Tibial artery (tissue), 4 donors: Measurements from ENCODE around the gene AKR1C1.
"Not testable (repeated sequence)": the region's sequence is repeated elsewhere in the genome, so short reads cannot be mapped to it uniquely, and the experiment has no call there.

Experiments
- DNase-seq, 2 donors: peaks; one replicate each; pipeline ENCODE4 v3.0.0-alpha.2; 2019
- H3K27ac ChIP-seq, 2 donors: fragments of 200-600 bp; sonication (generic) in 1 of 2; 1 replicate in 1 of 2; 2 replicates in 1 of 2; pipeline ENCODE4 v1.5.1; 2018 to 2019; ENCODE audit warnings: mild to moderate bottlenecking in 1 of 2
- H3K27me3 ChIP-seq, 2 donors: fragments of 200-600 bp; sonication (generic) in 1 of 2; one replicate each; pipeline versions ENCODE4 v1.5.1 to v1.6.0; 2016 to 2019
- H3K36me3 ChIP-seq, 3 donors: fragments of 200-600 bp; sonication (generic) in 2 of 3; one replicate each; pipeline ENCODE4 v1.5.1; 2016 to 2019; ENCODE audit warnings: mild to moderate bottlenecking in 2 of 3
- H3K4me1 ChIP-seq, 4 donors: fragments of 200-600 bp; sonication (generic) in 2 of 4; 1 replicate in 3 of 4; 2 replicates in 1 of 4; pipeline ENCODE4 v1.5.1; 2016 to 2019
- H3K4me3 ChIP-seq, 2 donors: fragments of 200-600 bp; sonication (generic) in 1 of 2; 1 replicate in 1 of 2; 2 replicates in 1 of 2; pipeline ENCODE4 v1.5.1; 2018 to 2019; ENCODE audit warnings: mild to moderate bottlenecking in 2 of 2
- H3K9me3 ChIP-seq, 3 donors: fragments of 200-600 bp; sonication (generic) in 1 of 3; one replicate each; pipeline ENCODE4 v1.5.1; 2016 to 2019
- intact Hi-C: fragments of 100-400 bp; cut with DNase I; formaldehyde crosslinking; loops from one replicate; pipeline ENCODE4 v1.15.0; 2023; ENCODE audit warnings: low total_unique reads
- TF ChIP-seq, protein P1 (sequence below), 2 experiments: fragments of 200-600 bp in 1 of 2; fragments of 450-650 bp in 1 of 2; IDR thresholded peaks; one replicate each; pipeline ENCODE4 v1.5.1; 2017 to 2019; ENCODE audit warnings: antibody characterized with exemption in 2 of 2, mild to moderate bottlenecking in 1 of 2, moderate library complexity in 1 of 2

Gene AKR1C1

DNA sequence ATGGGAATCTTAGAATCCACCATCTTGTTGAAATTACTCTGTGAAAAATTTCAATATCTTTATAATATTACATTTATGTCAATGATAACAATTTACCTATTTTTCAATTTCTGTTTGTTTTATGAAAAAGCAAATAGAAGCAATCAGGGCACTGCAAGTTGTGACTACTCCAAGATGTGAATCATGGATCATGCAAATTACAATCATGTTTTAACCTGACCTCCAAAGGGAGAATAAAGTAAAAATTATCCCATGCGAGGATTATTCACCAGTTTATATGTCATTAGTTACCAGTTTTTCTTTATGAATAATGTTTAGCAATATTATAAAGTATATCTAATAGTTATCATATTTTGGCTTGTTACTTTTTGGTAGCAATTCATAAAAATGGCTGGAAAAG is 907 bp upstream of the AKR1C1 start:
- H3K27ac ChIP-seq, H3K27me3 ChIP-seq, H3K4me1 ChIP-seq, H3K9me3 ChIP-seq, H3K36me3 ChIP-seq, DNase-seq, intact Hi-C loops, H3K4me3 ChIP-seq: not testable (repeated sequence)

DNA sequence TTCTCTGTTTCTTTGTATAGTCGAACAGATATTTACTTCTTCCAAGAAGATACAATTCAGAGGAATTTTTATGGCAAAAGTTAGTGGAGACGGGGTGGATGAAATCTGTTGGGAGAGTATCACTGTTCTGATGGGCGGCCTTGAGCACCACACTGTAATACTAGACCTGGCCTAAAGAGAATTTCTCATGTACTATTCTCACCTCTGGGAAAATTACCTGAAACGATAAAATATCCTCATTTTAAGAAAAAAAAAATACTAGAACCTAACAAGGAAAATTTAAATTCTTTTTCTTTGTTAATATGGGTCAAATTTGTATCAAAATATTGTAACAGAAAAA is 570 bp downstream of the AKR1C1 start:
- H3K27me3 ChIP-seq: not testable (repeated sequence)

DNA sequence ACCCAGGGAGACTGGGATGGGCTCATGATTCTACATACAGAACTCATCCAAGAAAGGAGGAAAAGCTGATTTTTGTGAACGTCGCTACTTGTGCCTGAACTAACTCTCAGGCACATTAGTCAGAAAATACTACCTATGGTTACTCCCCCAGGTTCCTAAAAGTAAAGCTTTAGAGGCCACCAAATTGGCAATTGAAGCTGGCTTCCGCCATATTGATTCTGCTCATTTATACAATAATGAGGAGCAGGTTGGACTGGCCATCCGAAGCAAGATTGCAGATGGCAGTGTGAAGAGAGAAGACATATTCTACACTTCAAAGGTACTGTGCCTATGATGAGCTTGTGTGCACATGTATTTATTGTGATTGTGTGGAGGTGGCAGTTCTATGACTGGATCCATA is 2.5 kb downstream of the AKR1C1 start:
- peak overlapping the region in 1 of 2 donors; percentile 24 for H3K4me3 ChIP-seq
- intact Hi-C loops, H3K27me3 ChIP-seq, DNase-seq, H3K4me1 ChIP-seq, H3K9me3 ChIP-seq, H3K27ac ChIP-seq: not testable (repeated sequence)
- H3K36me3 ChIP-seq: peaks cover 8 to 11% (median 10%) of the 10 kb centered on the region in 3 donors

More for the DNA sequence above, 570 bp downstream of the AKR1C1 start:
- H3K36me3 ChIP-seq, H3K27ac ChIP-seq, H3K9me3 ChIP-seq, H3K4me1 ChIP-seq, DNase-seq, intact Hi-C loops: not testable (repeated sequence)
- peak overlapping the region; percentile 24 to 33 for H3K4me3 ChIP-seq

DNA sequence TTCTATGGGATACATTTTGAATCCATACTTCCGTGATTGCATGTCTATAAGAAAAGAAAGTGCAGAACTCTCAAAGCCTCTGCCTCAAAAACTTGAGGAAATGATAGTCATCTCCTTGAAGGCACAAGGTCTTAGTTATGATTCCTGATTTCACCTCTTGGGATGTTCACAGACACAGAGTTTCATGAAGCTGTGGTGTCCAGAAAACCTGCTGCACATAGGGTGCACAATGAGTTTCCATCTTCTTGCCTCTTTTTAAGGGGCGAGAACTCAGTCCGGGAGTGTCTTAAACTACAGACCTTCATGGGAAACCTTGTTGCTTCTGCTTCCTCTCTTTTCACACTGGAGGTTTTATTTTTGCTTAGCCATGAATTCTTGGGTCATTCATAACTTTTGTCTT is 4.0 kb downstream of the AKR1C1 start:
- H3K4me1 ChIP-seq, H3K27ac ChIP-seq, intact Hi-C loops, H3K4me3 ChIP-seq, DNase-seq, H3K27me3 ChIP-seq, H3K9me3 ChIP-seq: not testable (repeated sequence)
- peaks cover 8 to 11% (median 10%) of the 10 kb centered on the region in 3 donors for H3K36me3 ChIP-seq

DNA sequence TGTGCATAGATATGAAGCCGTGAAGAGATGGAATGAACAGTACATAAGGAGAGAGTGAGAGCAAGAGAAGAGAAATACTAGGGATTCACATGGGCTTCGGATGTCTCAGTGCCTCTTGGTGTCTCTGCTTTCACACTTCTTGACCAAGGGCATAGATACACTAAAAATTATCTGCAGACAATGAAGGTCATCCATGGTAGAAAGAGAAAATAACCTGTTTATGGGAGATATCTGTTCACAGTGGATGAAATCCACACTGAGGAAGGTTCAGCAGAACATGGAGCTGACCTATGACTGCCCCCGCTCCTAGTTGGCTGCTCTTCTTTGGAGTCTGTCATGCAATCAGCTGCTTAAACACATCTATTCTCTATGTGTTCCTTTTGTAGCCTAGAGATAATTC is 6.1 kb downstream of the AKR1C1 start:
- H3K36me3 ChIP-seq: peaks cover 8 to 11% (median 10%) of the 10 kb centered on the region in 3 donors
- H3K4me3 ChIP-seq, H3K27me3 ChIP-seq, H3K9me3 ChIP-seq, H3K27ac ChIP-seq, intact Hi-C loops, DNase-seq, H3K4me1 ChIP-seq: not testable (repeated sequence)

DNA sequence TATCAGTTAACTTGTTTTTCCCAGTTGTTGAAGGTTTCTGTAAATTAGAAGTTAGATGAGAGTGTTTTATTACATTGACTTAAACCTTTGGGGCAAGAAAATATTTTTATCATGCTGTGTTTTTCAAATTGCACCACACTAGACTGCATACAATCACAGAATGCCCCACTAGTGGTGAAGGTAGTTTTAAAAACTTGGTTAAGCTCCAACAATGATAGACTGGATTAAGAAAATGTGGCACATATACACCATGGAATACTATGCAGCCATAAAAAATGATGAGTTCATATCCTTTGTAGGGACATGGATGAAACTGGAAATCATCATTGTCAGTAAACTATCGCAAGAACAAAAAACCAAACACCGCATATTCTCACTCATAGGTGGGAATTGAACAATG is 7.1 kb downstream of the AKR1C1 start:
- H3K27me3 ChIP-seq, H3K4me1 ChIP-seq, intact Hi-C loops, DNase-seq, H3K9me3 ChIP-seq, H3K4me3 ChIP-seq, H3K27ac ChIP-seq: not testable (repeated sequence)
- H3K36me3 ChIP-seq: peaks cover 8 to 11% (median 10%) of the 10 kb centered on the region in 3 donors

DNA sequence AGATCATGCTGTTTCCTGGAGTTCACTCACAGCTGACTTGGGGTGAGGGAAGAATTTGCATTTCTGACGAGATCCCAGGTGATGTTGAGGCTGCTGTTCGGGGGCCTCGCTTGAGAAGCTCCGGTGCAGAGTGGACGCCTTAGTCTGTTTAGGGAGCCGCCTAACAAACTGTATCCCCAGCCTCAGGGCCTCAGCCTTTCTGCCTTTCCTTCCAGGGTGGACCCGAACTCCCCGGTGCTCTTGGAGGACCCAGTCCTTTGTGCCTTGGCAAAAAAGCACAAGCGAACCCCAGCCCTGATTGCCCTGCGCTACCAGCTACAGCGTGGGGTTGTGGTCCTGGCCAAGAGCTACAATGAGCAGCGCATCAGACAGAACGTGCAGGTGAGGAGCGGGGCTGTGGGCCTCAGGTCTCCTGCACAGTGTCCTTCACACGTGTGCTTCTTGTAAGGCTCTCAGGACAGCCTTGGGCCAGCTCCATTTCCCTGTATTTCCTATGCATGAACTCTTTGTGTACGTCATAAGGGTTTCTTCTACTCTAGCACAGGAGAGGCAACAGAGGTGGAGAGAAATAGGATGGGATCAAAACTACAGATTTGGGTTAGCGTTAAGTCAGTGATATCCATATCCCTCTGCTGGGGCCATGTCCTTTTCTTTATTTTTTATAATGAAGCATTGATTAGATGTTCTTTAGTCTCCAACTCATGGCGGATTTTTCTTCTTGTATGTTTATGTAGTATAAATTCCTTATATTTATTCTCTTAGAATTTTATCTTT is 9.3 kb downstream of the AKR1C1 start:
- H3K4me1 ChIP-seq, H3K9me3 ChIP-seq, H3K27ac ChIP-seq, H3K4me3 ChIP-seq, intact Hi-C loops, DNase-seq, H3K27me3 ChIP-seq: not testable (repeated sequence)
- peaks cover 8 to 14% (median 10%) of the 10 kb centered on the region in 3 donors for H3K36me3 ChIP-seq

DNA sequence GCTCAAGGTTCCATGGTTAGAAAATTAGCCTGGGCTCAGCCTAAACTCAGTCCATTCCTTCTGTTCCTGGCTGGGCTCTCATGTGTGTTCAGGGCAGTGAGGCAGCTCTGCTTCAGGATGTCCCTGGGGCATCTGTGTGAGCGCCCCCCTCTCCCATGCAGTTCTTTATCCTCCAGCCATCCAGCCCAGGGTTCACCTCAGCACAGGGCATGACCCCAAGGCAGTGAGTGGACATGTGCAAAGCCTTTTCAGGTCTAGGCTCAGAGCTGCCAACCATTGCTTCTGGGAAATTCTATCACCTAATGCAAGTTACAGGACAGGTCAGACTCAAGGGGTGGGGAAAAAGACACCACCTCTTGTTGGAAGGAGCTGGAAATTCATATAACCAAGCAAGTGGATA is 10.1 kb downstream of the AKR1C1 start:
- DNase-seq, H3K4me3 ChIP-seq, H3K27ac ChIP-seq, H3K9me3 ChIP-seq, intact Hi-C loops, H3K4me1 ChIP-seq, H3K27me3 ChIP-seq: not testable (repeated sequence)
- peaks cover 8 to 14% (median 10%) of the 10 kb centered on the region in 3 donors for H3K36me3 ChIP-seq

DNA sequence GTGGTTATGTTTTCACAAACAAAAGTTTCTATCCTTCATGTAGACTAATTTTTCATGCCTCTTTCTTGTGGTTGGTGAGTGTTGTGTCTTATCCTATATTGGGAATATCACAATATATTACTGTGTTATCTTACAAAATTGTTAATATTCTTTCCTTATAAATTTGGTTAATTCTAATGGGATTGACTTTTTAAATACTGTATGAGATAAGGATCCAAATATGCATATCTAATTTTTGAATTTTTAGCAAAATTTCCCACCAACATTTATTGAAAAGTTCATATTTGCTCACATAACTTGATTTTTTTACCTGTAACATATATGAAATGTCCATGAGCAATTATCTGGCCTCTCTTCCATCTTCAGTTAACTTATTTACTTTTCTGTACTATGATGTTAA is 11.2 kb downstream of the AKR1C1 start:
- H3K4me3 ChIP-seq, H3K27ac ChIP-seq, H3K27me3 ChIP-seq, H3K9me3 ChIP-seq, DNase-seq, H3K4me1 ChIP-seq, intact Hi-C loops, H3K36me3 ChIP-seq: not testable (repeated sequence)

DNA sequence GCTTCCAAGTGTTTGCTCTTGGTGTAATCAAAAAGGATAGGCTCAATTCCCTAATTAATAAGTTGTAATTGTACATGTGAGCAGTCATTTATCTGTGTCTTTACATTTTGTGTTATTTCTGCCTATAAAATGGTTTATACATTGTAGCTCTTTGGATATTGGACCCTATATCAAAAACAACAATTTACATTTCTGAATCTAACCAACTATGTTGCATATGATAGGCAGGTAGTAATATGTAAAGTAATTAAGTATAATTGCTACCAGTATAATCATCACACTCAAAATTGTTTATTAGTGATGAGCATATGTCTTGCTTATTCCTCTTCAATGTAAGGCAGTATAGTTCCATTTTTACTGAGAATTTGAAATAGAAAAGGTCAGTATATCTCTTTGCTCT is 13.8 kb downstream of the AKR1C1 start:
- H3K27me3 ChIP-seq: no peaks in the 10 kb centered on the region
- H3K4me3 ChIP-seq: no peak overlapping the region
- peaks cover 0 to 3% (median 0%) of the 10 kb centered on the region in 3 donors for H3K36me3 ChIP-seq
- no peaks in the 10 kb centered on the region for H3K4me1 ChIP-seq
- intact Hi-C loops: no loop called here
- no peaks in the 10 kb centered on the region for H3K9me3 ChIP-seq
- TF ChIP-seq, protein P1, sequence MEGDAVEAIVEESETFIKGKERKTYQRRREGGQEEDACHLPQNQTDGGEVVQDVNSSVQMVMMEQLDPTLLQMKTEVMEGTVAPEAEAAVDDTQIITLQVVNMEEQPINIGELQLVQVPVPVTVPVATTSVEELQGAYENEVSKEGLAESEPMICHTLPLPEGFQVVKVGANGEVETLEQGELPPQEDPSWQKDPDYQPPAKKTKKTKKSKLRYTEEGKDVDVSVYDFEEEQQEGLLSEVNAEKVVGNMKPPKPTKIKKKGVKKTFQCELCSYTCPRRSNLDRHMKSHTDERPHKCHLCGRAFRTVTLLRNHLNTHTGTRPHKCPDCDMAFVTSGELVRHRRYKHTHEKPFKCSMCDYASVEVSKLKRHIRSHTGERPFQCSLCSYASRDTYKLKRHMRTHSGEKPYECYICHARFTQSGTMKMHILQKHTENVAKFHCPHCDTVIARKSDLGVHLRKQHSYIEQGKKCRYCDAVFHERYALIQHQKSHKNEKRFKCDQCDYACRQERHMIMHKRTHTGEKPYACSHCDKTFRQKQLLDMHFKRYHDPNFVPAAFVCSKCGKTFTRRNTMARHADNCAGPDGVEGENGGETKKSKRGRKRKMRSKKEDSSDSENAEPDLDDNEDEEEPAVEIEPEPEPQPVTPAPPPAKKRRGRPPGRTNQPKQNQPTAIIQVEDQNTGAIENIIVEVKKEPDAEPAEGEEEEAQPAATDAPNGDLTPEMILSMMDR (IDR thresholded peaks at IDR 0.05): no peak
- DNase-seq: no peak
- no peak overlapping the region for H3K27ac ChIP-seq
